ENCODE data around the gene CCDC80. TPM values are rescaled to one million over a fixed set of nuclear protein-coding genes. Genes with fewer than 3 reads are reported as not detected.
A peak's percentile ranks its signal among the peaks of the same experiment; 100 is the strongest.

The CCDC80 gene
- total RNA-seq, 1 donor from 2014 or later = 3.7 TPM

DNA sequence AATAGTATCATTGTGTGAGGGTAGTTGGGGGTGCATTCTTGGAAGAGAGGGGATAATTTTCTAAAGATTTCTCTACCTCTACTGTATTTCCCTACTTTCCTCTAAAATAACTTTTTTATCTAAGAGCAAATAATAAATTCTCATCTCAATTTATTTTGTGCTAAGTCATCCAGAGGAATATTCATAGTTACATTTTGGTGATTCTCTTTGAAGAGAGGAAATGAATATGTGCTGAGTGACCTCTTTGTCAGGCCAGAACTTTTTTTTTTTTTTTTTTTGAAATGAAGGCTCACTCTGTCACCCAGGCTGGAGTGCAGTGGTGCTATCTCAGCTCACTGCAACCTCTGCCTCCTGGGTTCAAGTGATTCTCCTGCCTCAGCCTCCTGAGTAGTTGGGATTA, 15.1 kb upstream of the CCDC80 start:
- no peaks in the 10 kb centered on the region for H3K9me3 Mint-ChIP-seq (ENCODE audit: unreplicated experiment)
- H3K4me1 Mint-ChIP-seq (ENCODE audit: unreplicated experiment) = no peaks in the 10 kb centered on the region
- no peak overlapping the region for H3K4me3 Mint-ChIP-seq (ENCODE audit: unreplicated experiment)
- no peaks in the 10 kb centered on the region for H3K36me3 Mint-ChIP-seq (ENCODE audit: low read depth, unreplicated experiment)
- H3K27me3 Mint-ChIP-seq (ENCODE audit: unreplicated experiment) = no peaks in the 10 kb centered on the region
- no peak for DNase-seq (ENCODE audit: low spot score)
- no peak for TF ChIP-seq CTCF (IDR thresholded peaks at IDR 0.05; ENCODE audit: unreplicated experiment)
- H3K27ac Mint-ChIP-seq (ENCODE audit: unreplicated experiment) = no peak overlapping the region

GRCh38 chr3:112654979-112655378, 14.0 kb upstream of the CCDC80 start:
- no peaks in the 10 kb centered on the region for H3K27me3 Mint-ChIP-seq (ENCODE audit: unreplicated experiment)
- no peak for DNase-seq (ENCODE audit: low spot score)
- H3K36me3 Mint-ChIP-seq (ENCODE audit: low read depth, unreplicated experiment) = no peaks in the 10 kb centered on the region
- peak; percentile 40 for TF ChIP-seq CTCF (IDR thresholded peaks at IDR 0.05; ENCODE audit: unreplicated experiment)
- H3K9me3 Mint-ChIP-seq (ENCODE audit: unreplicated experiment) = no peaks in the 10 kb centered on the region
- H3K4me1 Mint-ChIP-seq (ENCODE audit: unreplicated experiment) = peaks cover 6% of the 10 kb centered on the region
- no peak overlapping the region for H3K4me3 Mint-ChIP-seq (ENCODE audit: unreplicated experiment)
- no peak overlapping the region for H3K27ac Mint-ChIP-seq (ENCODE audit: unreplicated experiment)

GRCh38 chr3:112654492-112654891, 13.5 kb upstream of the CCDC80 start:
- Mint-ChIP-seq H3K36me3 (ENCODE audit: low read depth, unreplicated experiment) (no peaks in the 10 kb centered on the region), H3K4me1 (ENCODE audit: unreplicated experiment) (peaks cover 6% of the 10 kb centered on the region), H3K27me3 (ENCODE audit: unreplicated experiment) (no peaks in the 10 kb centered on the region), H3K9me3 (ENCODE audit: unreplicated experiment) (no peaks in the 10 kb centered on the region), H3K4me3 (ENCODE audit: unreplicated experiment) (no peak overlapping the region), H3K27ac (ENCODE audit: unreplicated experiment) (no peak overlapping the region)
- DNase-seq (ENCODE audit: low spot score) = no peak
- no peak for TF ChIP-seq CTCF (IDR thresholded peaks at IDR 0.05; ENCODE audit: unreplicated experiment)

- Mint-ChIP-seq H3K27me3 (ENCODE audit: unreplicated experiment) (no peaks in the 10 kb centered on the region), H3K36me3 (ENCODE audit: low read depth, unreplicated experiment) (no peaks in the 10 kb centered on the region), H3K9me3 (ENCODE audit: unreplicated experiment) (no peaks in the 10 kb centered on the region), H3K27ac (ENCODE audit: unreplicated experiment) (no peak overlapping the region), H3K4me1 (ENCODE audit: unreplicated experiment) (peaks cover 7% of the 10 kb centered on the region), H3K4me3 (ENCODE audit: unreplicated experiment) (no peak overlapping the region)
- TF ChIP-seq CTCF (IDR thresholded peaks at IDR 0.05; ENCODE audit: unreplicated experiment) = no peak
- DNase-seq (ENCODE audit: low spot score) = no peak
These were observed 12.9 kb upstream of the CCDC80 start for GRCh38 chr3:112653881-112654300.

DNA sequence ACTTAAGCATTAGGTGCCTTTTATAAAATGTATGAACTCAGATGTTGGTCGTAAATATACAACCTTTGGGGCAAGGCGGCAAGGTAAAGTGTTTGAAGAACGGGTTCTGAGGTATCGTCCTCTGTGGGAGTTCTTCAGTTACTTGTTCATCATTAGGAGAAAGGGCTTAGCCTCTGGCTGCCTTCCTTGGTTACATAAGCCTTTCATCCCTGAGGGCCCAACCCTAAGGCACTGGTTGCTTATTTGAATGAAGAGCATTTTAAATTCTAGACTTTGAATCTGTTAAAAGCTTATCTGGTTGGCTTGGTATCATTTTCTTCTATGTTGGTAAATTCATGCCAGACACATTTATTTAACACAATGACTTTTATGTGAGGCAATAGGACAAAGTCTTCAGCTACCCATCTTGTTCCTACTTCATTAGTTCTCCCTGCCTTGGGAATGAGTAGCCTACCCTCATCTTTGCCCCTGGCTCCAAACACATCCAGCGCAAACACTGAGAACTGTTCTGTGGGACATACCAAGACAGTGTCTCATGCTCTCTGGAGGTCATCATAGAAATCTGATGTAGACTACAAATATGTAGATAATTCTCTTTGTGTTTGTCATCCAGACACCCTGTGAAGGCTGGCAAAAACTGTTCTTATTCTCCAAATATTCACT, 12.4 kb upstream of the CCDC80 start:
- Mint-ChIP-seq H3K27me3 (ENCODE audit: unreplicated experiment) (no peaks in the 10 kb centered on the region), H3K4me1 (ENCODE audit: unreplicated experiment) (peaks cover 9% of the 10 kb centered on the region), H3K27ac (ENCODE audit: unreplicated experiment) (no peak overlapping the region), H3K9me3 (ENCODE audit: unreplicated experiment) (no peaks in the 10 kb centered on the region), H3K4me3 (ENCODE audit: unreplicated experiment) (no peak overlapping the region), H3K36me3 (ENCODE audit: low read depth, unreplicated experiment) (no peaks in the 10 kb centered on the region)
- no peak for TF ChIP-seq CTCF (IDR thresholded peaks at IDR 0.05; ENCODE audit: unreplicated experiment)
- no peak for DNase-seq (ENCODE audit: low spot score)
